Mesenteric fat pad (tissue), 1 donor: ENCODE measurements around the gene PHRF1. TPM values are rescaled to one million over a fixed set of nuclear protein-coding genes. Genes with fewer than 3 reads are reported as not detected.

ENCODE experiments used
- DNase-seq: peaks from one replicate; pipeline ENCODE4 v3.0.0-alpha.2; 2020; ENCODE audit warnings: low spot score
- long read RNA-seq: library from polyadenylated mRNA; unstranded; transcript quantifications from one replicate; pipeline ENCODE4 v2.0.0, GENCODE V29; 2020
- total RNA-seq: library from RNA; stranded (reverse); fragmentation: NEBNext Ultra II Directional; extraction: Animal tissue kit (Norgen Biotek cat#: 25700); gene quantifications from one replicate; pipeline ENCODE4 v1.2.1, GENCODE V29; 2021
- donor health status: DM: yes; HTN: yes; CAD: no.

The PHRF1 gene, protein sequence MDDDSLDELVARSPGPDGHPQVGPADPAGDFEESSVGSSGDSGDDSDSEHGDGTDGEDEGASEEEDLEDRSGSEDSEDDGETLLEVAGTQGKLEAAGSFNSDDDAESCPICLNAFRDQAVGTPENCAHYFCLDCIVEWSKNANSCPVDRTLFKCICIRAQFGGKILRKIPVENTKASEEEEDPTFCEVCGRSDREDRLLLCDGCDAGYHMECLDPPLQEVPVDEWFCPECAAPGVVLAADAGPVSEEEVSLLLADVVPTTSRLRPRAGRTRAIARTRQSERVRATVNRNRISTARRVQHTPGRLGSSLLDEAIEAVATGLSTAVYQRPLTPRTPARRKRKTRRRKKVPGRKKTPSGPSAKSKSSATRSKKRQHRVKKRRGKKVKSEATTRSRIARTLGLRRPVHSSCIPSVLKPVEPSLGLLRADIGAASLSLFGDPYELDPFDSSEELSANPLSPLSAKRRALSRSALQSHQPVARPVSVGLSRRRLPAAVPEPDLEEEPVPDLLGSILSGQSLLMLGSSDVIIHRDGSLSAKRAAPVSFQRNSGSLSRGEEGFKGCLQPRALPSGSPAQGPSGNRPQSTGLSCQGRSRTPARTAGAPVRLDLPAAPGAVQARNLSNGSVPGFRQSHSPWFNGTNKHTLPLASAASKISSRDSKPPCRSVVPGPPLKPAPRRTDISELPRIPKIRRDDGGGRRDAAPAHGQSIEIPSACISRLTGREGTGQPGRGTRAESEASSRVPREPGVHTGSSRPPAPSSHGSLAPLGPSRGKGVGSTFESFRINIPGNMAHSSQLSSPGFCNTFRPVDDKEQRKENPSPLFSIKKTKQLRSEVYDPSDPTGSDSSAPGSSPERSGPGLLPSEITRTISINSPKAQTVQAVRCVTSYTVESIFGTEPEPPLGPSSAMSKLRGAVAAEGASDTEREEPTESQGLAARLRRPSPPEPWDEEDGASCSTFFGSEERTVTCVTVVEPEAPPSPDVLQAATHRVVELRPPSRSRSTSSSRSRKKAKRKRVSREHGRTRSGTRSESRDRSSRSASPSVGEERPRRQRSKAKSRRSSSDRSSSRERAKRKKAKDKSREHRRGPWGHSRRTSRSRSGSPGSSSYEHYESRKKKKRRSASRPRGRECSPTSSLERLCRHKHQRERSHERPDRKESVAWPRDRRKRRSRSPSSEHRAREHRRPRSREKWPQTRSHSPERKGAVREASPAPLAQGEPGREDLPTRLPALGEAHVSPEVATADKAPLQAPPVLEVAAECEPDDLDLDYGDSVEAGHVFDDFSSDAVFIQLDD (N-terminal part only)
- 29.3 TPM for total RNA-seq
- long read RNA-seq, partial matches to known transcripts, result 15 of 18 reads
- long read RNA-seq, other reads (novel, unspliced or antisense), result 3 of 18 reads

DNA sequence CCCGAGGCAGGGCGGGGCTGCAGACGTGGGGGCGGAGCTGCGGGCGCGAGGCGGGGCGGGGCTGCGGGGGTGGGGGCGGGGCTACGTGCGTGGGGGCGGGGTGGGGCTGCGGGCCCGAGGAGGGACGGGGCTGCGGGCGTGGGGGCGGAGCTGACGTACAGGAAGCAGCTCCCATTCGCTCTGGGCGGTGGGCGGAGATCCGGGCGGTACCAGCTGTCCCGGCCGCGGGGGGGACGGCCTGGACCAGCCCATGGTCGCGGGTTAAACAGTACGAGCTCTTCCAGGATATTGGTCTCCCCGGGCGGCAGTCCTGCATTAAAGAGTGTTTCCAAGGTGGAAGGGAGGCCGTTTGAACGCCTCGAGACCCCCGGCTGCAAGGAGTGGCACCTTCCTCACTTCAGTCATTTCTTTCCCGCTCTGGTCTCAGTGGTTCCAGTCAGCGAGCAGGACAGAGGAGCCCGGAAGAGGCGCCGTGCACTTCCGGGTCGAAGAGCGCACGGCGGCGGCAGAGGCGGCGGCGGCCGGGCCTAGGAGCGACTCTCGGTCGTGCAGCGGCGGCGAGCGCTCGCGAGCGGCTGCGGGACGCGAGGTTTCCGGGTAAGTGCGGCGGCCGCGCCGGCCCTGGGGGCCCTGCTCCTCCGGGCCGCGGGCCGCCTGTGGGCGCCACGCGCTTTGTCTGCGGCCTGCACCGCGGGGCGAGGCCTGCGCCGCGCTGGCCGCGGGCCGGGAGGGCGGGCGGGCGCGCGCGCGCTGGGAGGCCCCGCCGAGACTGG, at the start of gene PHRF1:
PHRF1 (plus strand) TSS at position 475 of the 773 bp plus-strand sequence. CDS start 5,043 bp downstream, outside the sequence.
- DNase-seq, result peak; percentile 98

DNA sequence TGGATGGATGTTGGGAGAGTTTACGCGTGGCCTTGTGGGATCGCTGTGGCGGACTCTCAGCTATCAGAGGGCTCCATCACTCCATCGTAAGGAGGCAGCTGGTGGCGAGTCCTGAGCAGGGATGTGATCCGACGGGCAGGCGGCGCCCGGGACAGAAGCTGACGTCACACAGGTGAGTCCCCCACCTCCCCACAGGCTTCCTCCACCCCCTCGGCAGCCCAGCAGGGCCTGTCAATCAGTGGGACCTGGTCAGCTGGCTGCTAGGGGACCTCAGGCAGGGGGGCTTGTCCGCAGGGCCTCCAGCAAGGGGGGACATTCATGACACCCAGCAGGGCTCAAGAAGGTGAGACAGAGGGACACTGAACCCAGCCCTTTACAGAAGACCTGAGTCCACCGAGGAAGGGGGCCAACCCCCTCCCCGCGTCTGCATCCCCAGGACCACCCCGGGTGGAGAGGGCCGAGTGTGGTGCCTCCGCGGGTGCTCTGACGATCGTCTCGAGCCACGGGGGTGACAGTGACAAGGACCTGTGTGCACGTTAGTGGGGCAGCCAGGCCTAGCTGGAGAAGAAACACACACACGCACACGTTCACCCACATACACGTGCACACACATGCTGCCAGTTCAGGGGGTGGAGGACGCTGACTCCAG, 48.0 kb upstream of the PHRF1 start:
- DNase-seq, result no peak

DNA sequence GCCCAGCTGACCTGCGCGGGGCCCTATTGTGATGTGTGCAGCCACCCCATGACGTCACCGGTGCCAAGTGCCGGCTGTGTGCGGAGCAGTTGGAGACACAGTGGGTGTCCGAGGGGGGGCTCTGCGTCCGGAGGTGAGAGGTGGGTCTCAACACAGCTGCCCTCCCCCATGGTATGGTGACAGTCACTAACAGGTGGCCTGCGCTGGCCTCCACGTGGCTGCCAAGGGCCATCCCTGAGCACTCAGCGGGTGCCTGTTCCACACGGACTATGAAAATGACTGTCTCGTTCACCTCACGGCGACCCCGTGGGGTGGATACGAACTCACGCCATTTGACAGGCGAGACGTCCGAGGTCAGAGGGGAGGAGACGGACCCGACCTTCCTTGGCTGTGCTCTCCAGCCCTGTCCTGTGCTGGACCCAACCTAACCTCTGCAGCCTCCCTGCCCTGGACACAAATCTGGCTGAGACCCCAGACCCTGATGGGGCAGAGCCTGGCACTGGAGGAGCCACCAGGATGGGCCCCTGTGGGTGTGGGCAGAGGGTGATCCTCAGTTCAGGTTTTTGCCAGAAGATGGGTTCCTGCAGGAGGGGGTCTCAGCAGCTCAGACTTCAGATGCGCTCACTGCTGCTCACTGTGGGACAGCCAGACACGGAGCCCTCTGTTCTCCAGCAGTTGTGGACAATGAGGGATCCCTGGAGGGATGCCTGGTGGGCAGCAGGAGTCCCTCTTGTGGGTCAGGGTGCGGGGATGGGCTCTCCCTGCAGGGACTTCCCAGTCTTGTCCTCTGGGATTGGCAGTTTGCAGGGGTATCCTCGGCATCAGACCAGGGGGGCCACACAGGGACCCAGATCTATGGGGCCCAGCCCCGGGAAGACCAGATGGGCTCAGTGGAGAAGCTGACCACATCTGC, 47.2 kb upstream of the PHRF1 start:
- DNase-seq, result no peak

DNA sequence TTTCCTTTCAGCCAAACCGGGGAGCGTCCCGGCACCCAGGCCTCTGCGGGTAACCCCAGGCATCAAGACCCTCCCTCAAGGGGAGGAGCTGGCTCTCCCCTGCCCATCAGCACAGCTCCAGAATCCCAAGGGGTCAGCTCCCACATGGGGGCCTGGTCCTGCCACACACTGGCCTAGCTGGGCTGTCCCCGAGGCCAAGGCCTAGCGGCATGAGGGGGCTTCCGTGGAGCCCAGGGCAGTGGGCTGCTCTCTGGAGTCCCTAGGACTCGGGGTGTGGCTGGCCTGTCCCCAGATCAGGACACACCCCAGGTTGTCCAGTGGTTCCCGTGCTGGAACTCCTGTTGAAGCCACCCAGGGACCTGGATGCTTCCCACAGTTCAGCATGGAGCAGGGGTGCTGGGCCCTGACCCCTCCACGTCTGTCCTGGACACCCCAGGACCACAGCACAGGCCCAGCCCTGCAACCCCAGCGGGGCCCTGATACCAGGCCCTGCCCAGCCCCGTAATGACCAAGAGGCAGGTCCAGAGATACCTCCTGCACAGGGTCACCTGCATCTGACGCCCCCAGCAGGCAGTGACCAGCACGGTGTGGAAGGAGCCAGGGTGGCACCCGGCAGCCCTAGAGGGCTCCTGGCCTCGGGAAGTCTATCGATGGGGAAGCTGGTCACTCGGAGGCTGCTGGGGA, 46.4 kb upstream of the PHRF1 start:
- no peak for DNase-seq

DNA sequence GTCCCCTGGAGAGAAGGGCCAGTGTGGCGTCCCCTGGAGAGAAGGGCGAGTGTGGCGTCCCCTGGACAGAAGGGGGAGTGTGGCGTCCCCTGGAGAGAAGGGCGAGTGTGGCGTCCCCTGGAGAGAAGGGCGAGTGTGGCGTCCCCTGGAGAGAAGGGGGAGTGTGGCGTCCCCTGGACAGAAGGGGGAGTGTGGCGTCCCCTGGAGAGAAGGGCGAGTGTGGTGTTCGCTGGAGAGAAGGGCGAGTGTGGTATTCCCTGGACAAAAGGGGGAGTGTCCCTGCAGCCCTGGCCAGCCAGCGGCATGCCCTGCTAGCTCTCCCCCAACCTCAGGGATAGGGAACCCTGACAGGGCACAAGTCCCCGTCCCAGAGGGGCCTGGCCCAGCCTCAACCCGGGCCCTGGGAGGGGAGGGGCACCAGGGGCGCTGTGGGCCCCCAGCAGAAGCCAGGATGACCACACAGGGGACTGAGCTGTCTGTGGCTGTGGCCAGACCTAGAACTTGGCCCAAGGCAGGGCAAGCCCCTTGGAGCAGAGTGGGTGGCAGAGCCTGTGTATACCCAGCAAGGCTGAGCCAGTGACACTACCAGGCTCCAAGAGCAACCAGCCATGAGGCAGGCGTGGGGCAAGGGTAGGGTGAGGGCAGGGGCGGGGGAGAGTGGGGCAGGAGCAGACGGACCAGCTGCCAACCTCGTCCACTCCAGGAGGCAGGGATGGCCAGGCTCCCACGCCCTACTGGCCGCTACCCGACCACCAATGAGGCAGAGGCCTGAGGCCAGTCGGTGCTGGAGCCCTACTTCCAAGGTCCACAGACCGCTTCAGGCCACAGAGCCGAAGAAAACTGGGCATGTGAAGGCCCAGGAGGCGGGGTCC, 45.1 kb upstream of the PHRF1 start:
- no peak for DNase-seq

DNA sequence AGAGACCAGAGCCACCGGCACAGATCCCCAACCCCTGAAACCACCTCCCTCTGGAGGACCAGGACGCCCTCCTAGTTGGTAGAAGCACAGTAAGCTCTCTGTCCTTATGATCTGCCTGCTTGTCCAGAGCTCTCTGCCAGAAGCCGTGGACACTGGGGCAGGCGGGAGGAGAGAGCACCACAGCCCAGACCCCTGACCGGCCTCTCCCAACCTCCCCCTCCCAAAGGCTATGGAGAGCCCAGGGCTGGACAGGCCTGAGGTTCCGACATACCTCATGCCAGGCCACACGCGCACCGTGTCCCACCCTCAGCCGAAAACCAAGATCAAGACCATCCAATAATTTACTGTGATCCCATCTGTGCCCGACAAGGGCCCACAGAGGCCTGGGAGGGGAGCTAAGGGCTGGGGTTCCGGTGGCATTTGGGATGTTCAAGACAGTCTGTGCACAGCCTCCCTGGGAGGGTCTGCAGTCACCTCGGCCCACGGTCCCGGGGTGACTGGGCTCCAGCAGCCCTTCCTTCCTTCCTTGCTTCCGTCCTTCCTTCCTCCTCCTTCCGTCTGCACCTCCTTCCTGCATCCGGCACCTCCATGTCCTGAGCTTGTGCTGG, 44.2 kb upstream of the PHRF1 start:
- DNase-seq, result no peak

DNA sequence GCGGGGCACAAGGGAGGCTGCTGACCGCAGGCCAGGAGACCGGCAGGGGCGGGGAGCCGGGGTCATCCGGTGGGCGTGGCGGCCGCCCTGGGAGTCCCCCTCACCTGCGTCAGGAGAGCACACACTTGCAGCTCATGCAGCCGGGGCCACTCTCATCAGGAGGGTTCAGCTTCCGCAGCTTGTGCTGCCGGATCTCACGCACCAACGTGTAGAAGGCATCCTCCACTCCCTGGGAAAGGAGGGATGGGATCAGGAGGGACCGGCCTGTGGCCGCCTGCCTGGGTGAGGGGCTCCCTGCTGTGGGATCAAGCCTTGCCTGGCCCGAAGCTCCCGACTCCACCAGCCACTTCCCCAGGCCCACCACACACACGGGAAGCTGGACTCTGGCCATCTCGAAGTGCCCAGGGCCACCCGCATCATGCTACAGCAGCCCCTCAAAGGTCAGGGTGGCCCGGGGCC, 43.7 kb upstream of the PHRF1 start:
- no peak for DNase-seq

DNA sequence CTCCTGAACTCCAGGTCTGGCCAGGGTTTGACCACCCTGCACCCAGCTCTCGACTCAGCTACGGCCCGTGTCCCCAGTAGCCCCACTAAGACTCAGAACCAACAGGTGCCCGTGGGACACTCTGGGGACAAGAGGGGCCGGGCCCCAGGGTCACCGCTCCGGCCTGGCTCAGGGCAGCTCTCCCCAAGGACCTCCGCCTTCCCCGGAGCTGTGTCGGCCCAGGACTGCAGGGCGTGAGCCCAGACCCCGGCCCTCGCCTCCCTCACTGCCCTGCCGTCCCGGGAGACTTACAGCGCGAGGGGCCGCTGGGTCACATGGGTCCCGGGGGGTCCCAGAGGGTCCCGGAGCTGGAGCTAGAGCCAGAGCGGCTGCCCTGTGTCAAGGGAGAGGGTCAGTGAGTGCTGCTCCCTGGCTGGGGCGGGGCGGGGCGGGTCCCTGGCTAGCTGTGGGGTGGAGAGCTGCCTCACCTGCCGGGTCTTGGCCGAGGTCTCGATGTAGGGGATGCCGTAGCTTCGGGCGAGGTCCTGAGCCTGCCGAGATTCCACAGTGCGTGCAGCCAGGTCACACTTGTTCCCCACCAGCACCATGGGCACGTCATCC, 43.2 kb upstream of the PHRF1 start:
- no peak for DNase-seq

DNA sequence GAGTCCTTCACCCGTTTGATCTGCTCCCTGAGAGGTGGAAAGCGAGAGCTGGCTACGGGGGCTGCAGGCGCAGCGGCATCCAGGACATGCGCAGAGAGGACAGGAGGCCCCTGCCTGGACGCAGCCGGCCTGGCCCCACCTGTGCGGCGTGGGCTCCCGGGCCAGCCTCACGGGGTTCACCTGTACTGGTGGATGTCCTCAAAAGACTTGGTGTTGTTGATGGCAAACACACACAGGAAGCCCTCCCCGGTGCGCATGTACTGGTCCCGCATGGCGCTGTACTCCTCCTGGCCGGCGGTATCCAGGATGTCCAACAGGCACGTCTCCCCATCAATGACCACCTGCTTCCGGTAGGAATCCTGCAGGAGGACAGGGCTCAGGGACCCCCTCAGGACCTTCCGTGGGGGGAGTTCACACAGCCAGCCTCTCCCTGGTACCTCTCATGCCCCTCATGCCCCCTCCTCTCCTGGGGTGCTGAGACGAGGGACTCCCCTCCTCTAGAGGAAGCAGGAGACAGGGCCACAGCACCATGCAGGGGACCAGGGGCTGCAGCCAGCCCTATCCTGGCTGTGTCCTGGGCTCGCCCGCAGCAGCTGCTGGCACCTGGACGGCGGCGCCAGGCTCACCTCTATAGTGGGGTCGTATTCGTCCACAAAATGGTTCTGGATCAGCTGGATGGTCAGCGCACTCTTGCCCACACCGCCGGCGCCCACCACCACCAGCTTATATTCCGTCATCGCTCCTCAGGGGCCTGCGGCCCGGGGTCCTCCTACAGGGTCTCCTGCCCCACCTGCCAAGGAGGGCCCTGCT, 42.5 kb upstream of the PHRF1 start:
- no peak for DNase-seq

DNA sequence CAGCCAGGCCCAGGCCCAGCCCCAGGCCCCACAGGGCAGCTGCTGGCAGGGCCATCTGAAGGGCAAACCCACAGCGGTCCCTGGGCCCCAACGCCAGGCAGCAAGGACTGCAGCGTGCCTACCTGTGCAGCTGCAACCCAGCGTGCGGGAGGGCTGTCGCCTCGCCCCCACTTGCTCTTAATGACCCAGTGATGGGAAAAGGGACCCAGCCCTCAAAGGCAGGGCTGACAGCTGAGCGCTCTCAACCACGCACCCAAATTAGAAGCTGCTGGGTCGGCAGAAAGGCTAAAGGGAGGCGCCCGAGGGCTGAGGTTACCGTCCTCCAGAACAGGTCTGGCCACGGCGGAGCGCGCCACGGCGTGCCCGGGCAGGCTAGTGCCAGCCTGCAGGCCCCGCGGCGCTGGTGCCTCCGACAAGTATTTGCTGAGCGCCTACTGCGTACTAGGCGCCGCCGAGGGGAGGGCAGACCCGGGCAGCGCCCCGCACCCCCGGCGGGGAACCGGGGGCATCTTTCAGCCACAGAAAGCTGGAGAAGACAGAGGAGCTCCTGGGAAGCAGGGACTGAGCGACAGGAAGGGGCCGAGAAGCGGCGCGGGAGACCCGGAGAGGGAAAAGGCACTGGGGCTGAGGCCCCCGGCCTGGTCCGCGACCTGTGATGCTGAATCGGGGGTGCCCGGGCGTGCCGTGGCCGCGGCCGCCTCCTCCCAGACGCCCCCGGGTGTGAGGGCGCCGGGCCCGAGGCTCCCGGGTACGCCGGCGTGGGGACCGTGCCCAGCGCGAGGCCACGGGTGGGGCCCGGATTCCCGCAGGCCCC, 41.7 kb upstream of the PHRF1 start:
- DNase-seq, result no peak

DNA sequence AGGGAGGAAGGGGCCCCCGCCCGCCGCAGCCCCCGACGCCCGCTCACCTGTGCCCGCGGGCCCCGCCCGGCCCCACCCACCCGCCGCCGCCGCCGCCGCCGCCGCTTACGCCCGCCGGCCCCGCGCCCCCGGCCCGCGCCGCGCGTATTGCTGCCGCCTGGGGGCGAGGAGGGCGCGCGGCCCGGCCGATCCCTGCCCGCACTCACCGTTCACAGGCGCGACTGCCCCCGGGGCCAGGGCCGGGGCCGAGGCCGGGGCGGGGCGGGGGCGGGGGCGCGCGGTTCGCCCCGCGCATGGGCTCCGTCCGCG, 41.1 kb upstream of the PHRF1 start:
- no peak for DNase-seq

DNA sequence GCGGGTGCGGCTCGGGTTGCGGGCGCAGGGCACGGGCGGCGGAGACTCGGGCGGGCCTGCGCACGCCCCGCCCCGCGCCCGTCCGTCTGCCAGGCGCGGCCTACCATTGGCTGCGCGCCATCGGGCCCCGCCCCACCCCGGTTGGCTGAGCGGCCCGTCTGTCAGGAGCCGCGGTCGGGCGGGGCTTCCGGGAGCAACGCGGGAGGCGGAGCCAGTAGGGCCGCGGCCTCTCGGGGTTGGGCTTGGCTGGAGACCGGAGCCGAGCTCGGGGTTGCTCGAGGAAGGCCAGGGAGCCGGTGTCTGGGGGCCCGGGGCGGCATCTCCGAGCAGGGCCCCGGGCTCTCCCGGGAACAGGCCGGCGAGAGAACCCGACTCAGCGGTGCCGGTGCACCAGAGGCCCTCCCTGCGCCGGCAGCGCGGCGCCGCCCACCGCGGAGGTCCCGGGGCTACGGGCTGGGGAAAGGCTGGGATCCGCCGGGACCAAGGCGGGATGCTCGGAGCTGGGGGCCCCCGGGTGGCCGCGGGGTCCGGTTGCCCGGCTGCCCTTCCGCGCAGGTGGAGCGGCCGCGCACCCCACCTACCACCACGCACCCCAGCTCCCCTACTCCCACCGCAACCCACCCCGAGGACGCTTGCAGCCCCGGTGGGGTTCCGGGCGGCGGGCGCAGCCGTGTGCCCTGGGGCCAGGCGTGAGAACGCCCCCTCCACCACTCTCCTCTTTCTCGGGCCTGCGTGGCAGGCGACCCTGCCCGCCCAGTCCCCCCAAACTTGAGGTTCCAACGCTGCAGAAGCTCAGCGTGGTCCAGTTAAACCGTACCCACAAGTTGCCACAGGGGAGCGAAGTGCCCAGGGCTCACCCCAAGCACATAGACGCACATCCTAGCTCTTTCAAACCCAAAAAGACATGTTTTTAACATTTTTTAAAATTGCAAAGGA, 40.5 kb upstream of the PHRF1 start, which contains the start of gene HRAS:
HRAS (minus strand) TSS at position 58 of the 936 bp plus-strand sequence.
- peak; percentile 98 for DNase-seq

DNA sequence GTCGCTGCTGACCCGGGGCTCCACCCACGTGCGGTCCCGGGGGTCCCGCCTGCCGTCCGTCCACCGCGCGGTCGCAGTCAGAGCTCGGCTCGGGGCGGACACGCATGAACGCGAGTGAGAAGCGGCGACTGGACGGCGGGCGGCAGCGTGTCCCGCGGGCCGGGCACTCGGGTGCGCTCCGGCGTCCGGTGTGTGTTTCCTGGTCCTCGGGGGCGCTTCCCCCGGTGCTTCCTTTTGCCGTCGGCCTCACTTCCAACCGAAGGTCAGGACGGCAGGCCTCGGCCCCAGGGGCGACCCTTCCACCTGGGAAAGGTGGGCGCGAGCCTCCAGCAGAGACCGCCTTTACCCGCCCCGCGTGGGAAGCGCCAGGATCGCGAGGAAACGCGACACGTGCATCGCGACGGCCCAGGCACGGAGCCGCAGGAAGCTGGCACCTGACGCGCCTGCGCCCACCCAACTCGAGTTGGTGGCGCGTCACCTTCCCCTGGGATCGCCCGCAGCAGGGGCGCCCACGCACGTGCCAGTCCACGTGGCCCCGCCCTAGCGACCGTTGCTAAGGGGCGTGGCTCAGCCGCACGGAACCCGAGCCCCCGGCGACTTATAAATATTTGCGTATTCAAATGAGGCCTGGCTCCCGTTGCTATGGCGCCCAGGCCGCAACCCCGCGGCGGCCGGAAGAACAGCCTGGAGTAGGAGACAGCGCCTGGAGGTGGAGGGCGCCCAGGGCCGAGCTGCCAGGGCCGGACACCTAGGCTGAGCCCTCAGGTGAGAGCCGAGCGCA, 39.2 kb upstream of the PHRF1 start, which contains the start of gene LRRC56:
LRRC56 (plus strand) TSS at position 687 of the 781 bp plus-strand sequence. CDS start 3,158 bp downstream, outside the sequence.
- no peak for DNase-seq
